ENCODE data around the gene LOXL1. TPM values are rescaled to one million over a fixed set of nuclear protein-coding genes. Genes with fewer than 3 reads are reported as not detected.
"Not testable (repeated sequence)": the region's sequence is repeated elsewhere in the genome, so short reads cannot be mapped to it uniquely, and the experiment has no call there.

The LOXL1 gene
- total RNA-seq, 1 experiment from 2014 or later = 503 TPM

DNA sequence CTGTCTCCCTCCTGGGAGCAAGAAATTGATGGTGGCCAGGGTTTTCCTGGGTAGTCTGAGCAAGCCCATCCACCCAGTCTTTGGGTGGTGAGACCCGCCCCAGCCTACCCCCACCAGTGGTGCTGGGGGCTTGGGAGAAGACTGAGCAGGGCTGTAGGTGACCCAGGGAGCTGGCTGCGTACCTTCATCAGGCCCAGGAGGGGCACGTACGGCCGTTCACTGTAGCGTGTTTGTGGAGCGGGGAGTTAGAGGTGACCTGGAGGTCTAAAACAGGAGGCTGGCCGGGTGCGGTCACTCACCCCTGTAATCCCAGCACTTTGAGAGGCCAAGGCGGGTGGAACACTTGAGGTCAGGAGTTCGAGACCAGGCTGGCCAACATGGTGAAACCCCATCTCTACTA lies 11.5 kb downstream of the LOXL1 start:
- no peak for DNase-seq (ENCODE audit: low read depth)

DNA sequence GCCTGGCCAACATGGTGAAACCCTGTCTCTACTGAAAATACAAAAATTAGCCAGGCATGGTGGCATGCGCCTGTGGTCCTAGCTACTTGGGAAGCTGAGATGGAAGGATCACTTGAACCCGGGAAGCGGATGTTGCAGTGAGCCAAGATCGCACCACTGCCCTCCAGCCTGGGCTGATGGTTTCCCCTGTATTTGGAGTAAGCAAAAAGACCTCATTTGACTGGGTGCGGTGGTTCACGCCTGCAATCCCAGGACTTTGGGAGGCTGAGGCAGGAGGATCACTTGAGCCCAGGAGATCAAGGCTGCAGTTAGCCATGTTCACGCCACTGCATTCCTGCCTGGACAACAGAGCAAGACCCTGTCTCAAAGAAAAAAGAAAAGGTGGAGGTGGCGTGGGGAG lies 12.3 kb downstream of the LOXL1 start:
- DNase-seq (ENCODE audit: low read depth) = not testable (repeated sequence)

DNA sequence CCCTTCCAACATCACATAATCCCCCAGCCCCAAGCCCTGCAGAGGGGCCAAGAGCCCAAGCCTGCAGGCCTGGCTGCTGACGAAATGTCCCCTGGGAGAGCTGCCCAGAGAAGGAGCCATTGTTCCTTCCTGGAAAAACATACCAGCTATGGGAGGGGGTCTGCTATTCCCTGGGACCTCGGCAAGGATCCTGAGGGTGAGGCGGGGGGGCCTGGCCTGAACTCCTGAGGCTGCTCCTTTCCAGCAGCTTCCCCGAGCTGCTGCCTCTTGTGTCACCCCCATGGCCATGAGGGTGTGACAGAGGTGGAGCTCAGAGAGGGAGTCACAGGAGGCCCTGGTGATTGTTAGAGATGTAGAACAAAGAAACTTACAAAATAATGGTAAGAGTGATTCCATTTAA lies 12.9 kb downstream of the LOXL1 start:
- DNase-seq (ENCODE audit: low read depth) = no peak

DNA sequence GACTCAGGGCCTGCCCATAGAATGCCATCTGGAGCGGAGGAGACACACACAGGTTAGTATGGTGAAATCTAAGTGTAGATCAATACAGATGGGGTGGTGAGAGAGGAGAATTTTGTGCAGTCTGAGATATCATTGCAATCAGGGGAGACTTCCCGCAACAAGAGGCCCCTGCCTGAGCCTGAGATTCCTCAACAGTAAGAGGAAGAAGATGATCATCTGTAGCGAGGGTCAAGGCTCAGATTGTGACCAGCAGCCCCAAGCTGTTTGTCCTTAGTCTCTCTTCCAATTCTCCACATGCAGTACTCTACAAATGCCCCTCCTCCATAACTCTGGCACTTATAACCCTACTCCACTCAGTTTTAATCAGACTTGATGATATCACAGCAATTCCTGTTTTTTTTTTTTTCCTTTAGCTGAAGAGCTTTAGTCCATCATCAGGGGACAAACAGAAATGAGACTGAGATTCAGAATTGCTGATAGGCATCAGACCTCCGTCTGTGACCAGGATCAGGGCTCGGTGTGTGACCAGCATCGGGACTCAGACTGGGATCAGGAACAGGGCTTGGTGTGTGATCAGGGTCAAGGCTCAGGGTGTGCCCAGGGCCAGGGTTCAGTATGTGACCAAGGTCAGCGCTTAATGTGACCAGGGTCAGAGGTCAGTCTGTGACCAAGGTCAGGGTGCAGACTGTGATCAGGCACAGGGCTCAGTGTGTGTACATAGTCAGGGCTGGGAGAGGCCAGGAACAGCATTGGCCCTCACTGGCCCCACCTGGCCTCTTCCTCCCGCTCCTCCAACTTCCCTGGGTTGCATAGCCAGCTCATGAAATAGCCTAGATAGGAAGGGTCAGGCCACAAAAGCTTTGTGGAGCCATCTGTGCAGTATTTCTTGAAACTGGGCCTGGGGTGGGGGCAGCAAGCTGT lies 14.1 kb downstream of the LOXL1 start:
- no peak for DNase-seq (ENCODE audit: low read depth)

DNA sequence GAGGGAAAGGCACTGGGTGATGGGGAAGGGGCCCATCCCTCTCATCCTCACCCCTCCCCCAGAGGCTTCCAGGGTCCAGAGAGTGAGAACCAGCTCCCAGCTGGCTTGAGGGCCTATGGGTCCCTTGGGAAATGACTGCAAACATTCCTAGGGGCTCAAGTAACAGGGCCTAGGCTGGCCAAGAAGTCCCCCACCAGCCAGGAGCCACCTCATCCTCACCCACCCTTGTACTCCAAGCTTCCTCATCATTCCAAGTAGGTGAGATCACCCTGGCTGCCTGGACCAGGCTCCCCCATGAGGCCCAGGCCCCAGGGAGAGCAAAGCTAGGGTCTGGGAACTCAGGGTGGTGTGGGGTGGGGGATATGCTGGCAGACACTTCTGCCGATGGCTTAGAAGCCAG lies 14.8 kb downstream of the LOXL1 start:
- peak; percentile 94 for DNase-seq (ENCODE audit: low read depth)

DNA sequence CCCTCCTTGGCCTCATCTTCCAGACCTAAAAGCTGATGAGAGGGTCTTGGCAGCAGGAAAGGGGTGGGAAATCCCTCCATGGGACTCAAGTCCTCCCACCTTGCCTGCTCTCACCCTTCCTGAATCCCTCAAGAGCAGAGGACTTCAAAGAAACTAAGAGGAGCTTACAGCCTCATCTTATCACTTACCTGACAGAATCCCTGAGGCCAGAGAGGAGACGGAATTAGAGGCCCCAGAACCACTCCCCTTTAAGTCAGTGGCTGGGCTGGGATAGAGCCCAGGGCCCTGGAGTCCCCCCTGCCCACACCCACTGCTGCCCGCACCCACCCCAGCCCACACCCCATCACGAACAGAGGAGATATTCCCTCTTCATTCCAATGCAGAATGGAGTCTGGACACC lies 15.2 kb downstream of the LOXL1 start:
- DNase-seq (ENCODE audit: low read depth) = no peak

DNA sequence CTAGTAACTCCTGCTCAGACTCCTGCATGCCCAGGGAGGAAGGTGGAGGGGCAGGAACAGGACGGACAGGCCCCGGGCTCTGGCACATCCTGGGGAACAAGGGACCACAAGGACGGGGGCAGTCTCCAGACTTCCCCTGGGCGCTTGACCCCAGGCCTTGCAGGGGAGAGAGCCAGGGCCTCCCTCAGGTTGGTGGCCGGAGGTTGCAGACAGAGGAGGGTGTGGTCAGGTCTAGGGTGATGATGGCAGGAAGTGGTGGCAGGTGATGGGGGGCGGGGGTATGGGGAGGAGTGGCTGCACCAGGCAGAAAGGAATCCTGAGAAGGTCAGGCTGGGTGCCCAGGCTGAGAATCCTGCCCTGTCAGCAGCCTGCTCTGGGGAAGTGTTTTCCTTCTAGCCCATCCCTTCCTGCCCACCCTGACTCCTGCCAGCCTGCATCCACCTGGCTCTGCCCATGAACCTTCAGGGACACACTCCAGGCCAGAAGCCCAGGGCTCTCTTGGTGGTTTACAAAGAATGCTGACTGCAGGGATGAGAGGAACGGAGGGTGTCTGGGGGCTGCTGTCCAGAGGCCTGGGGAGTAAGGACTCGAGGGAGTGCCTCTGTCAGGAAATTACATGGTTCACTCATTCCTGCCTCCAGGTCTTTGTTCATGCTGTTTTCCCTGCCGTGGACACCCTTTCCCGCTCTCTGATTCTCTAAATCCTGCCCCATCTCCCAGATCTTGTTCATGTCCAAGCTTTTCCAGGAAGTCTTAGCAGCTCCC lies 15.8 kb downstream of the LOXL1 start:
- no peak for DNase-seq (ENCODE audit: low read depth)

DNA sequence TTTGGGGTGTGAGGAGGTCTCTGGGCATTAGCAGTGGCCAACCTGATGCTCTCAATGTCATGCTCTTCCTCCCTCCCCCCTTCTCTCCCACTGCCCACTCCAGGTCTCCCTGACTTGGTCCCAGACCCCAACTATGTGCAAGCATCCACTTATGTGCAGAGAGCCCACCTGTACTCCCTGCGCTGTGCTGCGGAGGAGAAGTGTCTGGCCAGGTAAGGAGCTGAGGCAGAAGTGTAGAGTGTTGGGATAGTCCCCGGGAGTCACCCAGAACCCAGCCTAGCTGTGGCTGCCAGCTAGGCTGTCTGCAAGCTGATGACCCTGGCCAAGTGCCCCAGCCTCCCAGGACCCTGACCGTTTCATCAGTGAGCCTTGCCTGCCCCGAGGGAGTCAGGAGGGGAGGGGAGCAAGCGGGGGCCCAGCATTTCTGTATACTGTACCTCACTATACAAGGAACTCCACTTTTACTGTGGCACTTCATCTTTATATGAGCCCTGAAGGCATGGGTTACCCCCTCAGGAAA lies 16.5 kb downstream of the LOXL1 start:
- no peak for DNase-seq (ENCODE audit: low read depth)

DNA sequence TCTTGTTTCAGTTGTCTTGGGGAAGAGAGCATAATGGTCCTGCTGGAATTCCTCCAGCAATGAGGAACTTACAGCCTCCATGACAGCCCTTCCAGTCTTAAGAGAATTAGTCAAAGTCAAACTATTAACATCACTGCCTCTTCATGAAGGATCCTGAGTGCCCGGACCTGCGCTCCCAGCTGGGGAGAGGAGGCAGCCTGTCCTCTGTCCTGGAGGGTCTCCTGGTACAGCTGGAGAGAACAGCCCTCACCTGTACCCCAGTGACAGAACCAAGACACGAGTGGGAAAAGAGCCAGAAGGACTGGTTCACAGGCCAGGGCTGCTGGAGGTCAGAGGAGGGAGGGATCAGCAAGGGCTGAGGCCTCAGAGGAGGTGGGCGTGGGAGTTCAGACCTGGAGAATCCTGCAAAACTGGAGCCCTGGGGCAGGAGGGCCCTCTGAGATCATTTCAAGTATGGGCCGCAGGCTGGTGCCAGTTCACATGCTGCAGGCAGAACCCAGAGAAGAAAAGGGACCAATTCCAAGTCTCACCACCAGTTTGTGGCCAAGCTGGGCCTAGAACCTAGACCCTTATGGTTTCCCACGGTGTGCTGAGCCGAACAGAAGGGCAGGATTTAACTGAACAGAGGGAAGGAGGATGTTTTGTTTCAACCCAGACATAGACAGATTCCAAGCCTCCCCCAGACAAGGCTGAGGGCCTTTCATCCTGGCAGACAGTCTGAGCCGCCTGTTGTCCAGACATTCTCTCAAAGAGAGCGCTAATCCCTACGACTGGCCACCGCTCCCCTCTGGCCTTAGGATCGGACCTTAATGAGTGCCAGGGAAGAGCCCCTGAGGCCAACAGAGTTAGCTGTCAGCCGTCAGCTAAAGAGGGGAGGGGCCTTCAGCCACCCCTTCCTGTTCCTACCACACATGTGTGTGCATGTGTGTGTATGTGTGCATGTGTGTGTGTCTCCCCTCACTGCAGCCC lies 18.2 kb downstream of the LOXL1 start:
- no peak for DNase-seq (ENCODE audit: low read depth)

DNA sequence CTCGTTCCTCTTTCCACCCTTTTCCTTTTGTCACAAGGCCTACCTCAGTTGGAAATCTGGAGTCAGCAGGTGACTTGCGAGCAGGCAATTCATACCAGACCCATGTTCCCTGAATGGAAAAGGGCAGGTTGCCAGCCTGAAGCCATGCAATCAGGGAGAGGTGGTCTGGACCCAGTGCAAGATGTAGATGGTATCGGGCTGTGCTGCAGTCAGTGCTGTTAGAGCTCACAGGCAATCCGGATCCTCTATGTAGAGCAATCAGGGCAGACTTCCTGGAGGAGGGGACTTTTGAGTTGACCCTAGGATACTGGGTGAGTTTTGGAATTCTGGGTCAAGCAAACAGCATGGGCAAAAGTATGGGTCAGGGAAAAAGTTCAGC lies 18.9 kb downstream of the LOXL1 start:
- DNase-seq (ENCODE audit: low read depth) = no peak

DNA sequence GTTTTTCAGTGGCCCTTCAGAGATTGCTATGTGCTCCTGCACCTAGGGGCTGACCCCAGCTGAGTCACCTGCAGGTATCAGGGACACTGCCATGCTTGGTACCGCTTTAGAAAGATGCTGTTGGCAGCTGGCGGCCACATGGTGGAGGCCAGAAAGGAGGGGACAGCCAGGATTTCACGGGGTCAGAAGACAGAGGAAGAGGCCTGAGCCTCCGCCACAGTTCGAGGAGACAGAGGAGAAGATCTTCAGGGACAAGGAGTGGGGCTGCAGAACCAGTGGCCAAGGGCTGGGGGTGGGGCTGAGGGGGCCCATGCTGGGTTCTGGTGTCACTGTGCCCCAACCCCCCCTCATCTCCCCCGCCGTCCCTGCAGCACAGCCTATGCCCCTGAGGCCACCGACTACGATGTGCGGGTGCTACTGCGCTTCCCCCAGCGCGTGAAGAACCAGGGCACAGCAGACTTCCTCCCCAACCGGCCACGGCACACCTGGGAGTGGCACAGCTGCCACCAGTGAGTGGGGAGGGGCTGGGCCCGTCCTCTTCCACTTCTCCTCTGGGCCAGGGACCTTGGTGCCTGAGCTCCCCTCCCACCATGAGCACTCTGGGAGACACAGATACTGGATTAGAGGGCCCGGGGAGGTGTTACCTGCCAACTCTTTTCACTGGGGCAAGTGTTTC lies 19.9 kb downstream of the LOXL1 start:
- DNase-seq (ENCODE audit: low read depth) = no peak

DNA sequence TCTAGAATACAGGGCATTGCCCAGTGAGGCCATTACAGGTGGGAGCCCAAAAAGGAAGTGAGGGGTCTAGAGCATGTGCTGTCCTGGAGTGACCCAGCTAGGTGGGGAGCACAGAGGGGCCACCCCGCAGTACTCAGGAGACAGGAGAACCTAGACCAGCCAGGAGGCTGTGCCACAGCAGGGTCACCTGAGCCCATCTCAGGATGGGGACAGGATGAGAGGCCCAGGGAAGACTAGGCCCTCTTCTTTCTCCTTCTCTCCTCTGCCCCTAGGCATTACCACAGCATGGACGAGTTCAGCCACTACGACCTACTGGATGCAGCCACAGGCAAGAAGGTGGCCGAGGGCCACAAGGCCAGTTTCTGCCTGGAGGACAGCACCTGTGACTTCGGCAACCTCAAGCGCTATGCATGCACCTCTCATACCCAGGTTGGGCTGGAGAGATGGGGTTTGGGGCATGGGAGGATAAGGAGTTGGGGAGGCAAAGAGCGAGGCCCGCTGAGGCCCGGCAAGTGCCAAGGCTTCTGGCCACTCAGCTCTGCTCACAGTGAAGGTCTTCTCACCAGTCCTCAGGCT lies 20.6 kb downstream of the LOXL1 start:
- DNase-seq (ENCODE audit: low read depth) = no peak

DNA sequence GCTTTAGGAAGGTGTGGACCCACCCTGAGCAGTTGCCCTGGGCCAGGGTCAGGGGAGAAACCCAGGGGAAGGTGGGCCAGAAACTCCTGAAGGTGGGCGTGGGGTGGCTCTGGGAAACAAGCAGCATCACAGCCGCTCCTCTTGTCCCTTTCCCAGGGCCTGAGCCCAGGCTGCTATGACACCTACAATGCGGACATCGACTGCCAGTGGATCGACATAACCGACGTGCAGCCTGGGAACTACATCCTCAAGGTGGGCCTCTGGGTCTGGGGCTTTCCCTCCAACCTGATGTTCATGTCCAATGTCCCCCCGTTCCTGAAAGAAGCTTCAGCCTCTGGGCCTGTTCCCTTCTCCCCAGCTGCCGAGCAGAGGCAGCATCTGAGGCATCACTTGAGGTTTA lies 21.4 kb downstream of the LOXL1 start:
- no peak for DNase-seq (ENCODE audit: low read depth)

DNA sequence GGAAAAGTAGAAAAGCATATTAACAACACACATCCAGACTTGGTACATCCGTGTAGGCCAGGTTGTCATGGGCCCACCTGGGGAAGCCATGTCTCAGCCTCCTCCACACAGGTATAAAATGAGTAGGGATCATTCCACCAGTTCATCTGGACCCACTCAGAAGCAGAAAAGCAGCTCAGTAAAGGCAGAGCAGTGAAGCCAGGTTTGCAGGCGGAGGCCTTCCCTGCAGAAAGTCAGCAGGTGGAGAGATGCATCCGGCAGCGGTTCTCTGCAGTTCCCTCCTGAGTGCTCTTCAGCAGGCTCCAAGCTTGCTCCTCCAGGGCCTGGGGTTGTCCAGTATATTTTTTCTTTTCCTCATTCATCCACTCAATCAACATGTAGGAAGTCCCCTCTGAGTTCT lies 22.1 kb downstream of the LOXL1 start:
- DNase-seq (ENCODE audit: low read depth) = no peak

DNA sequence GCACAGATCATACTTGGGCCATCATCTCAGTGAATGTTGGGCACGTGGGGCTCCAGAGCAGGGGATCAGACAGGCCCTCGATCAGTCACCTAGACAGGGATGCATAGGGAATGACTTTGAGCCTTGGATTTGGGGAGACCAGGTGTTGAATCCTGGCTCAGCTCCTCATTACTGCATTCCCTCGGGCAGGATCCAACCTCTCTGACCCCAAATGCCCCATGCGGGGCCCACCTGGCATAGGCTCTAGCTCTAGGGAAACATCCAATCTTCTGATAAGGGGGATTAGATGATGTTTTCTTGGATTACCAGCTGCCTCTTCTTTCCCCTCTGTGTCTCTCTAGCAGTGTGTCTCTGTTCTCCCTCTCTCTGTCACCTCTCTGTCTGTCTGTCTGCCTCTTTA lies 22.7 kb downstream of the LOXL1 start:
- DNase-seq (ENCODE audit: low read depth) = no peak

DNA sequence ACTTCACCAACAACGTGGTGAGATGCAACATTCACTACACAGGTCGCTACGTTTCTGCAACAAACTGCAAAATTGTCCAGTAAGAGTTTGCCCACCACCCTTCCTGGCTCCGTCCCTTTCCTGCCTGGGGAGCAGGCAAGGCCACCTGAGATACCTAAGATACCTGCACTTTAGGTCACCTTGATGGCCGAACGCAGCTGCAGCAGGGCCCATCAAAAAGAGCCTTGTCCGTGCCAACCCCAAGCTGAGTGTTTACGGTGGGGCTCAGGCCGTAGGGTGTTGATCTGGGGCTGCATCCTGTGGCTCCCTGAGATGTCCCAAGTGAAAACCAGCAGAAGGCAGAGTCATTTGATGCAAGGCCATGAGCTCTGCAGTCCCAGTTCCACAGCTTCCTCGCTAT lies 23.2 kb downstream of the LOXL1 start:
- DNase-seq (ENCODE audit: low read depth) = no peak

DNA sequence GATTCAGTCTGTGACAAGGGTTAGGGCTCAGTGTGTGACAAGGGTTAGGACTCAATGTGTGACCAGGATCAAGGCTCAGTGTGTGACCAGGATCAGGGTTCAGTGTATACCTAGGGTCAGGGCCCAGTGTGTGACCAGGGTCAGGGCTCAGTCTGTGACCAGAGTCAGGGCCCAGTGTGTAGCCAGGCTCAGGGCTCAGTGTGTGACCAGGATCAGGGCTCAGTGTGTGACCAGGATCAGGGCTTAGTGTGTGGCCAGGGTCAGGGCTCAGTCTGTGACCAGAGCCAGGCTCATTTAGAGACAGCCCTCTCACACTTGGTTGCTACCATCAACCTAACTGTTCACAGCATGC lies 24.2 kb downstream of the LOXL1 start:
- no peak for DNase-seq (ENCODE audit: low read depth)

DNA sequence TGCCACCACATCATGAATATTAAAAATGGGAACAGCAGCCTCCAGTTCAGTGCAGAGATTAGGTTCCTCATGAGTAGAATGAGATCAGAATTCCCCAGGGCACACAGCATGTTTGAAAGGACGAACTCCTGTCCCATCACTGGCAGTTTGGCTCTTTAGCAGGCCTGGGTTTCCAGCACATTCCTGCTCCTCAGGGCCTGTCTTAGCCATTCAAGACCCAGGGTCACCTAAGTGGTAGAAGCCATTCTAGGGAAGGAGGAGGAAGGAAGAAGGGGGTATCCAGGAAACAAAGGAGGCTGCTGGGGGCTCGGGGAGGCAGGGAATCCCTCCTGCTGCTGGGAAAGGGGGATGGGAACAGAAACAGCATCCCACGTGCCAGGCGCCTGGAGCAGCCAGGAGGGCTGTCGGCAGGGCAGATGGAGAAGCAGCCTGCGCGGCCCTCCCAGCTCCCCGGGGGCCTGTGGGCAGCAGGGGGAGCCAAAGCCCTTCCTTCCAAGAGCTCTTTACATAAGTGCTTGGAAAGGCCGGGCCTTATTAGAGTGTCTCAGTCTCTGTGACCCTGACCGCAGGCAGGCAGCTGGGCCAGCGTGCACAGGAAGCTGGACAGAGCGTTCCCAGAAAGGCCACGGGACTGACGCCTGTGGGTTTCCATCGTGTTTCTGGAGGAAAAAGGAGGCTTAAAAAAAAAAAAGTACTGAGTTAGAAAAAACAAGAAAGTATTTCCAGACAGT lies 24.7 kb downstream of the LOXL1 start:
- peak; percentile 100 for DNase-seq (ENCODE audit: low read depth)

DNA sequence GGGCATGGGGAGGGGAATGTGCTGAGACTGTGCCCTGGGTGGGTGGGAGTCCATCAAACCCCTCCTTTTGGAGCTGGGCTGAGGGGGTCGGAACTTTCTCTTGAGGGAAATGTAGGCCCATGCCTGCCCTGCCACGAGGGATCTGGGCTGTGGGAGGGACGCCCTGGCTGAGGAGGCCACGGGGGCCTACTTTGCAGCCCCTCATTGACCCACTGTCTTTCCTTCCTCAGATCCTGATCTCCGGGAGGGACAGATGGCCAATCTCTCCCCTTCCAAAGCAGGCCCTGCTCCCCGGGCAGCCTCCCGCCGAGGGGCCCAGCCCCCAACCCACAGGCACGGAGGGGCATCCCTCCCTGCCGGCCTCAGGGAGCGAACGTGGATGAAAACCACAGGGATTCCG lies 25.3 kb downstream of the LOXL1 start:
- DNase-seq (ENCODE audit: low read depth) = no peak
